Urinary bladder (tissue), 4 donors: ENCODE measurements around the gene CBFA2T2. TPM values are rescaled to one million over a fixed set of nuclear protein-coding genes. Genes with fewer than 3 reads are reported as not detected.
"Not testable (repeated sequence)": the region's sequence is repeated elsewhere in the genome, so short reads cannot be mapped to it uniquely, and the experiment has no call there.

Experiments used
- DNase-seq: peaks from one replicate; pipeline ENCODE4 v3.0.0-alpha.2; 2015; ENCODE audit errors: extremely low spot score
- H3K27ac ChIP-seq: one replicate; pipeline ENCODE4 v1.5.1; 2013; ENCODE audit warnings: low read depth, mild to moderate bottlenecking, moderate library complexity
- H3K36me3 ChIP-seq: one replicate; pipeline ENCODE4 v1.6.1; 2013; ENCODE audit warnings: mild to moderate bottlenecking, moderate library complexity; ENCODE audit not compliant: insufficient read depth
- H3K4me1 ChIP-seq: one replicate; pipeline ENCODE4 v1.6.1; 2013; ENCODE audit warnings: mild to moderate bottlenecking, moderate library complexity; ENCODE audit not compliant: insufficient read depth
- H3K4me3 ChIP-seq: one replicate; pipeline ENCODE4 v1.5.1; 2013; ENCODE audit warnings: low read depth, low read length
- WGBS: extraction: QIAGEN DNeasy Blood & Tissue Kit; methylation state at CpG from one replicate; pipeline ENCODE4 v1.1.7; 2013; 5-methylcytosine and 5-hydroxymethylcytosine counted together
- polyA plus RNA-seq: library from polyadenylated mRNA; stranded (reverse); fragments of 200-250 nt; gene quantifications from one replicate; pipeline ENCODE4 v1.2.3, GENCODE V29; 2013
- total RNA-seq: library from RNA; depleted of rRNA; stranded (reverse); fragments of >200 nt; gene quantifications from one replicate; pipeline ENCODE4 v1.2.3, GENCODE V29; 2014
- donor health status: healthy with polysubstance abuse.
- donor health status: healthy.

Gene CBFA2T2
- total and polyA plus RNA-seq, 2 donors: 12.5 to 16.0 TPM

DNA sequence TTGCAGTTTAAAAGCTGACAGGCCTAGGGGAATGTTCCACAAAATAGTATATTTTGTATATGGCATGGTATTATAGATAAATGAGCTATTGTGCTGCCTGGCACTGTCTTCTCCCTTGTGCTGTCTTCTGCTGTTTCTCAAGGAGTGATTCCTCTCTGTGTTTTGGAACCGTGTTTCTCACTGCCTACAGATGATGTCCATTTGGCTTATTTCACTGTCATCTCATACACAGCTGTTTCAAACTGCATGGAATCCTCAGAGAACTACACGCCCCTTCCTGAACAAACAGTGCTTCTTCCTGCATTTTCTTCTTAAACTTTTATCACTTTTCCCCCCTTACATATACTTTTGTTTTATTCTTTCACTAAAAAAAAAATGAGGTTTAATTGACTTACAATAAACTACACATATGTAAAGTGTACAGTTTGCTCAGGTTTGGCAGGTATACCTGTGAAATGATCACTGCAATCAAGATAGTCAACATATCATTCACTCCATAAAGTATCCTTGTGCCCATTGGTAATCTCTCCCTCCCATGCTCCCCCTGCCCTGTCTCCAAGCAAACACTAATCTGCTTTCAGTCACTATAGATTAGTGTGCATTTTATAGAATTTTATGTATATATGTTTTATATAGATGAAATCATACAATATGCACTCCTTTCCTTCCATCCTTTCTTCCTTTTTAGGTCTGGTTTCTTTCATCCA lies 43.0 kb downstream of the CBFA2T2 start:
- no peak overlapping the region for H3K27ac ChIP-seq
- H3K4me1 ChIP-seq: peaks cover 2% of the 10 kb centered on the region
- WGBS: 23% methylated on average over 2 of the region's 2 CpGs
- peak; percentile 48 for DNase-seq
- no peak overlapping the region for H3K4me3 ChIP-seq
- H3K36me3 ChIP-seq: no peaks in the 10 kb centered on the region

- not testable (repeated sequence) for H3K36me3 ChIP-seq, H3K27ac ChIP-seq, H3K4me3 ChIP-seq, H3K4me1 ChIP-seq, DNase-seq
- 92% methylated on average over 6 of the region's 8 CpGs for WGBS
Observed at GRCh38 chr20:33535717-33536116, 45.8 kb downstream of the CBFA2T2 start.

DNA sequence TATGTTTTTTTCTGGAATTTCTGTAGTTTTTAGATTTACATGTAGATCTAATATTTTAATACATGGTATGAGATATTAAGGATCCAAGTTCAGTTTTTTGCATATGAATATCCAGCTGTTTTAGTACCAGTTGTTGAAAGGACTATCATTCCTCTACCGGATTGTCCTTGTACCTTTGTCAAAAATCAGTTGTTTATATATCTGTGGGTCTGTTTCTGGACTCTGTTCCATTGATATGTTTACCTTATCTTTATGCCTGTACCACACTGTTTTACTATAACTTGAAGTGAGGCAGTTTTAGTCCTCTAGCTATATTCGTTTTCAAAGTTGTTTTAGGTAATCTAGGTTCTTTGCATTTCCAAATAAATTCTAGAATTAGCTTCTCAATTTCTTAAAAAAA lies 47.7 kb downstream of the CBFA2T2 start:
- WGBS: 42% methylated on average over 2 of the region's 2 CpGs
- Histone ChIP-seq H3K36me3 (no peaks in the 10 kb centered on the region), H3K4me3 (no peak overlapping the region), H3K4me1 (no peaks in the 10 kb centered on the region), H3K27ac (no peak overlapping the region)
- DNase-seq: no peak

DNA sequence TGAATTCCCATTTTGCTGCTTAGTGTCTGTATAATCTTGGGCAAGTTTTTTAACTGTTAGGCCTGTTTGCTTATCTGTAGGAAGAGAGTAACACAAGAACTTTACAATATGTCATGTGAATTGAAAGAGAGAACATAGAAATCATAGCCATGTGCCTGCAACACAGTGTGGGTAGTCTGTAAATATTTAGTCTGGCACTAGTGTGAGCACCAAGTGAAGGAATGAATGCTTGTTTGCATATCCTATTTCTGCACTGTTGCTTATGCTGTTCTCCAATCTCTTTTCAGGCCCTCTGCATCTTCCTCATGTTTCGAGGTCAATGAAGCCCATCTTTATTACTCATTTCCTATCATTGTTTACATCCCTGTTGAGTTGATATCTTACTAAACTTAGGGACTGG lies 49.2 kb downstream of the CBFA2T2 start:
- WGBS: 68% methylated on average over 1 of the region's 1 CpG

GRCh38 chr20:33540427-33540826 lies 50.5 kb downstream of the CBFA2T2 start:
- no peak for DNase-seq
- no peaks in the 10 kb centered on the region for H3K36me3 ChIP-seq
- WGBS: 80% methylated on average over 4 of the region's 4 CpGs
- no peak overlapping the region for H3K27ac ChIP-seq
- H3K4me1 ChIP-seq: no peaks in the 10 kb centered on the region
- no peak overlapping the region for H3K4me3 ChIP-seq

More for the DNA sequence above, 49.2 kb downstream of the CBFA2T2 start:
- Histone ChIP-seq H3K4me1 (no peaks in the 10 kb centered on the region), H3K4me3 (no peak overlapping the region), H3K27ac (no peak overlapping the region), H3K36me3 (no peaks in the 10 kb centered on the region)
- no peak for DNase-seq

- H3K36me3 ChIP-seq: no peaks in the 10 kb centered on the region
- no peak overlapping the region for H3K4me3 ChIP-seq
- no peaks in the 10 kb centered on the region for H3K4me1 ChIP-seq
- no peak overlapping the region for H3K27ac ChIP-seq
- 98% methylated on average over 4 of the region's 4 CpGs for WGBS
- no peak for DNase-seq
Observed at GRCh38 chr20:33541074-33541473, 51.2 kb downstream of the CBFA2T2 start.

- WGBS: 96% methylated on average over 1 of the region's 1 CpG
- Histone ChIP-seq H3K4me3 (no peak overlapping the region), H3K27ac (no peak overlapping the region), H3K36me3 (no peaks in the 10 kb centered on the region), H3K4me1 (no peaks in the 10 kb centered on the region)
- DNase-seq: no peak
Observed at GRCh38 chr20:33541797-33542196, 51.9 kb downstream of the CBFA2T2 start.

DNA sequence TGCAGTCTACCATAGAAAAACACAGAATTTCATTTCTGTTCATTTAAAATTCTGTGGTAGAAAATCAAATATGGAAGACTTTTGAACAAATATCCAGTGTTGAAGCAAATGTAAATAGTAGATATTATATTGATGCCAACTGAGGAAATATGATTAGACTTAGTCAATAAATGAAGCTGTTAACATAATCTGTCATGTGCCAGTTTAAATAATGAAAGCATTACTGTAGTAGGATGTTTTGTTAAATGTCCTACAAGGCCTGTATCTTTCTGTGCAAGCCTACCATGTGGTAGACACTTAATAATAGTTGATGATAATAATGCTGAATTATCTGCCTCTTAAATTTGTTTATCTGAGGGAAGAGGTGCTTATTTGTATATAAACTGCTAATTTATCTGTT lies 55.9 kb downstream of the CBFA2T2 start:
- no peaks in the 10 kb centered on the region for H3K4me1 ChIP-seq
- H3K27ac ChIP-seq: no peak overlapping the region
- H3K4me3 ChIP-seq: no peak overlapping the region
- DNase-seq: no peak
- H3K36me3 ChIP-seq: no peaks in the 10 kb centered on the region

GRCh38 chr20:33549229-33549999 lies 59.5 kb downstream of the CBFA2T2 start:
- Histone ChIP-seq H3K4me1 (no peaks in the 10 kb centered on the region), H3K36me3 (no peaks in the 10 kb centered on the region), H3K27ac (no peak overlapping the region), H3K4me3 (no peak overlapping the region)
- 93% methylated on average over 2 of the region's 2 CpGs for WGBS
- DNase-seq: no peak

DNA sequence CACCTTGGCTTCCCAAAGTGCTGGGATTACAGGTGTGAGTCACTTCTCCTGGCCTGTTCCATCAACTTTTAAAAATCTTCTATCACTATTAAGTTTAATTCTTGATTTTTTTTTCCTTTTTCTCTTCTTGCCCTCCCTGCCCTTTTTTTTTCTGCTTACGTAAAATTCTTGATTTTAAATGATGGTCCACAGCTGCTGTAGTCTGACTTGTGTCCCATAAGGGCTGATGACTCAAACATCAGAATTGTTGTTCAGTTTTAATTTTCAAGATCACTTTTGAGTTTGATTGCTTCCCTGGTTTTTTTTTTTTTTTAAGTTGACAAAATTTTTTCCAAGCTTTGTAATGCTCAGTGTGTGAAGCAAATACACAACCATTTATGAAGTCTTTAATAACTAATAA lies 61.9 kb downstream of the CBFA2T2 start:
- Histone ChIP-seq H3K27ac (no peak overlapping the region), H3K4me3 (no peak overlapping the region), H3K36me3 (no peaks in the 10 kb centered on the region), H3K4me1 (no peaks in the 10 kb centered on the region)
- no peak for DNase-seq
- WGBS: 65% methylated on average over 1 of the region's 1 CpG

GRCh38 chr20:33552519-33552918 lies 62.6 kb downstream of the CBFA2T2 start:
- no peaks in the 10 kb centered on the region for H3K4me1 ChIP-seq
- 77% methylated on average over 3 of the region's 3 CpGs for WGBS
- DNase-seq: no peak
- H3K36me3 ChIP-seq: no peaks in the 10 kb centered on the region
- no peak overlapping the region for H3K4me3 ChIP-seq
- H3K27ac ChIP-seq: no peak overlapping the region

DNA sequence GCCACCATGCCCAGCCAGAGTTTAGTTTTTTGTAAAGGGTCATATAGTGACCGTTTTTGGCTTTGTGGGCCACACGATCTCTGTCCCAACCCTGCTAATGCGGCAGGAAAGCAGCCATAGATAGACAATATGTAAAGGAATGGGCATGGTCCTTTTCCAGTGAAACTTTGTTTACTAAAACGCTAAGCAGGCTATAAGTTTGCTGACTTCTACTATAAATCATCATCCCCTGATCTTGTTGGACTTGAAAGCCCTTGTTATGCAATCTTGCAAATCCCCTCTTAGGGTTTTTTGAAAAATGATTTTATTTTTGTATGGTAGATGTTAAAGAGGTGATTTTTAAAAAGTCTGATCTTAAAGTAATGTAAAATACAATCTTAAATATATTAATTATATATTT lies 63.6 kb downstream of the CBFA2T2 start:
- 54% methylated on average over 4 of the region's 4 CpGs for WGBS
- Histone ChIP-seq H3K4me3 (no peak overlapping the region), H3K36me3 (no peaks in the 10 kb centered on the region), H3K27ac (no peak overlapping the region), H3K4me1 (no peaks in the 10 kb centered on the region)
- DNase-seq: no peak

GRCh38 chr20:33554914-33555420 lies 65.1 kb downstream of the CBFA2T2 start:
- no peaks in the 10 kb centered on the region for H3K36me3 ChIP-seq
- DNase-seq: peak; percentile 57
- H3K27ac ChIP-seq: no peak overlapping the region
- H3K4me3 ChIP-seq: no peak overlapping the region
- 15% methylated on average over 2 of the region's 2 CpGs for WGBS
- H3K4me1 ChIP-seq: no peaks in the 10 kb centered on the region

- H3K27ac ChIP-seq: no peak overlapping the region
- H3K36me3 ChIP-seq: no peaks in the 10 kb centered on the region
- 96% methylated on average over 3 of the region's 3 CpGs for WGBS
- DNase-seq: no peak
- no peak overlapping the region for H3K4me3 ChIP-seq
- H3K4me1 ChIP-seq: no peaks in the 10 kb centered on the region
Observed at GRCh38 chr20:33555755-33556154, 65.9 kb downstream of the CBFA2T2 start.
